Skeletal muscle tissue (tissue), 4 donors: ENCODE data around the gene ITGBL1. TPM values are rescaled to one million over a fixed set of nuclear protein-coding genes. Genes with fewer than 3 reads are reported as not detected.

Experiments
- H3K27ac ChIP-seq: one replicate; pipeline ENCODE4 v1.7.0; 2013; ENCODE audit warnings: mild to moderate bottlenecking, low read depth, low read length, inconsistent platforms
- H3K27me3 ChIP-seq, 3 donors: one replicate each; pipeline ENCODE4 v1.7.0; 2013; ENCODE audit warnings: low read length in 3 of 3; ENCODE audit not compliant: control insufficient read depth in 3 of 3, insufficient read depth in 3 of 3
- H3K36me3 ChIP-seq, 3 donors: one replicate each; pipeline ENCODE4 v1.7.0; 2013; ENCODE audit warnings: low read length in 3 of 3; ENCODE audit not compliant: control insufficient read depth in 3 of 3, insufficient read depth in 3 of 3
- H3K4me1 ChIP-seq, 3 donors: one replicate each; pipeline ENCODE4 v1.7.0; 2013; ENCODE audit warnings: low read length in 3 of 3, mild to moderate bottlenecking in 3 of 3; ENCODE audit not compliant: control insufficient read depth in 3 of 3, insufficient read depth in 3 of 3
- H3K4me3 ChIP-seq, 3 donors: one replicate each; pipeline ENCODE4 v1.7.0; 2013; ENCODE audit warnings: low read length in 3 of 3
- H3K9ac ChIP-seq, 3 donors: one replicate each; pipeline ENCODE4 v1.7.0; 2013; ENCODE audit warnings: low read length in 3 of 3, mild to moderate bottlenecking in 3 of 3, moderate library complexity in 2 of 3, low read depth in 1 of 3
- H3K9me3 ChIP-seq, 3 donors: one replicate each; pipeline ENCODE4 v1.7.0; 2013; ENCODE audit warnings: low read length in 3 of 3; ENCODE audit not compliant: control insufficient read depth in 3 of 3
- total RNA-seq: library from RNA; depleted of rRNA; stranded (reverse); fragments of >200 nt; gene quantifications from one replicate; pipeline ENCODE4 v1.2.3, GENCODE V29; 2014
- donor health status: Osteomylitis.

Gene ITGBL1
- total RNA-seq, 1 donor from 2014 or later = 4.7 TPM

DNA sequence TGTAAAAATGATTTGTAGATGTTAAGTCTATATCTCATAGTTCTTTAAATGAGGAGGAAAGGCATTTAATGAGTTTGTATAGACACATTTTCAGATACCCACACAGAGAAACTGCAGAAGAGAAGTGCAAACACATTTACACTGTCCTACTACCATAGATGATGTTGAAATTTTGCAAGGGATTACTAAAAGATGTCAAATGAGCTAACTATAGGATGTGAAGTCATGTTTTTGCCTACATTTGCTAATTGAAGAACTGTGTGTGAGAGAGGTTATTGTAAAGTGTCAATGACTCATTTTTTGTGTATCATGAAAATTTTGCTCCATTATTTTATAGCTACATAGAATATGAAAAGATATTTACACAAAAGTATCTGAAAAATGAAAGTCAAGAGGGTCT lies 178.9 kb downstream of the ITGBL1 start:
- Histone ChIP-seq H3K36me3 (no peaks in the 10 kb centered on the region), H3K27ac (no peak overlapping the region), H3K4me3 (no peak overlapping the region), H3K4me1 (no peaks in the 10 kb centered on the region), H3K9me3 (no peaks in the 10 kb centered on the region), H3K9ac (no peak overlapping the region), H3K27me3 (no peaks in the 10 kb centered on the region)

GRCh38 chr13:101634142-101634541 lies 181.7 kb downstream of the ITGBL1 start:
- no peaks in the 10 kb centered on the region for H3K27me3 ChIP-seq
- no peaks in the 10 kb centered on the region for H3K9me3 ChIP-seq
- no peaks in the 10 kb centered on the region for H3K4me1 ChIP-seq
- no peaks in the 10 kb centered on the region for H3K36me3 ChIP-seq
- H3K9ac ChIP-seq = no peak overlapping the region
- H3K4me3 ChIP-seq = no peak overlapping the region
- H3K27ac ChIP-seq = no peak overlapping the region

GRCh38 chr13:101639711-101640110 lies 187.2 kb downstream of the ITGBL1 start:
- Histone ChIP-seq H3K9me3 (no peaks in the 10 kb centered on the region), H3K9ac (no peak overlapping the region), H3K27me3 (no peaks in the 10 kb centered on the region), H3K27ac (no peak overlapping the region), H3K4me3 (no peak overlapping the region), H3K36me3 (no peaks in the 10 kb centered on the region), H3K4me1 (no peaks in the 10 kb centered on the region)

GRCh38 chr13:101640788-101641400 lies 188.4 kb downstream of the ITGBL1 start:
- no peak overlapping the region for H3K4me3 ChIP-seq
- H3K4me1 ChIP-seq = no peaks in the 10 kb centered on the region
- H3K9me3 ChIP-seq = no peaks in the 10 kb centered on the region
- H3K36me3 ChIP-seq = no peaks in the 10 kb centered on the region
- no peak overlapping the region for H3K27ac ChIP-seq
- H3K27me3 ChIP-seq = no peaks in the 10 kb centered on the region
- H3K9ac ChIP-seq = no peak overlapping the region

DNA sequence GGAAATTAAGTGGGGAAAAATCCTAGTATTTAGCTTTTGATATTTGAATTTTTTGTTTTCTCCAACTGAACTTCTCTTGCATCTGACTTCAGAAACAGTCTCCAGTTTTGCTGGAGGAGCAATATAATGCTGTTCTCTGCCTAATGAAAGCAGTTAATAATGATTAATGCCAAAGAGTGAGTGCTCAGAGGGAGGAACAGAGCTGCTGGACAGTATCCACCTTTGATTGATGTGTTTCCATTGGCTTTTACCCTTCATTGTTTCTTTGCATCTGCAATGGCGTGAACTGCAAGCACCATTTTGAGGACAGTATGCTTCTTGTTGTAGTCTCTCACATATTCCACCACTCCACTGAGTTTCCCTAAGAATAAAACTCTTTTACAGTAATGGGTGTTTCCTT lies 193.4 kb downstream of the ITGBL1 start:
- H3K27ac ChIP-seq = no peak overlapping the region
- peaks cover 0 to 4% (median 0%) of the 10 kb centered on the region in 3 donors for H3K4me1 ChIP-seq
- no peak overlapping the region for H3K9ac ChIP-seq
- H3K9me3 ChIP-seq = no peaks in the 10 kb centered on the region
- no peak overlapping the region for H3K4me3 ChIP-seq
- H3K36me3 ChIP-seq = no peaks in the 10 kb centered on the region
- no peaks in the 10 kb centered on the region for H3K27me3 ChIP-seq

DNA sequence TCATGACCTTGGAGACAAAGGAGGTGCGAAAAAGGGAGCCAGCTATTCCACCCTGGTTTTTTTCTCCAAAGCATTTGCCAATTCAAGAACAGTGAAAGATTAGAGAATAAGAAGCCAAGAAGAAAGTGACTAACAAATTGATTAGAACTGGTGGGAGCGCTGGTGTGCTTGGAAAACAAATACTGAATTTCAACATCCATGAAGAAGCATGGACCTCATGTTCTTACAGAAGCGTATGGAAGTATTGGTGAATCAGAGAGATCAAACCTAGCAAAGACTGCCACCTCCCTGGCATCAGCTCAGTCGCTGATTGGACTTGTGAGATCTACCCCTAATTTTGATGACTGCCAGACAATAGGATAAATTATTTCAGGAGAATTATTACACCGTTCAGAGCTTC lies 195.3 kb downstream of the ITGBL1 start:
- Histone ChIP-seq H3K9me3 (no peaks in the 10 kb centered on the region), H3K27me3 (no peaks in the 10 kb centered on the region), H3K27ac (no peak overlapping the region), H3K4me3 (no peak overlapping the region), H3K36me3 (no peaks in the 10 kb centered on the region), H3K9ac (no peak overlapping the region), H3K4me1 (peaks cover 0 to 4% (median 0%) of the 10 kb centered on the region in 3 donors)

DNA sequence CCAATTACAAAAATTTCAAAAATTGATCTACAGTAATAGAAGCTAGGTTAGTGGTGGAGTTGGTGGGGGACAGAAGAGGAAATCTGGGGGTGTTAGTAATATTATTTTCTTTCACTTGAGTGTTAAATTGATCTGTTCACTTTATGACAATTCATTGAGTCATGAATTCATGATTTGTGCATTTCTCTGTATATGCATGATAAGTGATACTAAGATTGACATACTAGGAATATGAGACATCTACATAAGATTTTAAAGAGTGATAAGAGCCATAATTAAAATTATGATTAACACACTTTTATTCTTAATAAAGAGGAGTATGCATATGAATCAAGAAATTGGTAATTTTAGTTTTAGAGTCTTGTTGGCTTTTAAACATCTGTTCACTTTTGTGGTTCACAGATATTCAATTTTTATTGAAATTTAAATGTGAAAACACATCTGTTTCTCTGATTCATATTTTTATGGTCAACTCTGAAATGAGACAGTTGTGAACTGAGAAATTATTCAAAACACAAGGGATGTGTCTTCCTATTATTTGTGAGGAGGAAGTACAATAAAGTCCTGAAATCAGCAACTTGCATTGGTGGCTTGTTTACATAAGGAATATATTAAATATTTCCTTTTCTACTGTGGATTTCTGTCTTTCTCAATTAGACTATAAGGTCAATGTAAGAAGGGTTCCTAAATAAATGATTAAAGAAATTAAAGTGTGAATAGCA lies 196.5 kb downstream of the ITGBL1 start:
- Histone ChIP-seq H3K4me3 (no peak overlapping the region), H3K9ac (no peak overlapping the region), H3K27me3 (no peaks in the 10 kb centered on the region), H3K4me1 (peaks cover 0 to 4% (median 0%) of the 10 kb centered on the region in 3 donors), H3K27ac (no peak overlapping the region), H3K36me3 (no peaks in the 10 kb centered on the region), H3K9me3 (no peaks in the 10 kb centered on the region)

DNA sequence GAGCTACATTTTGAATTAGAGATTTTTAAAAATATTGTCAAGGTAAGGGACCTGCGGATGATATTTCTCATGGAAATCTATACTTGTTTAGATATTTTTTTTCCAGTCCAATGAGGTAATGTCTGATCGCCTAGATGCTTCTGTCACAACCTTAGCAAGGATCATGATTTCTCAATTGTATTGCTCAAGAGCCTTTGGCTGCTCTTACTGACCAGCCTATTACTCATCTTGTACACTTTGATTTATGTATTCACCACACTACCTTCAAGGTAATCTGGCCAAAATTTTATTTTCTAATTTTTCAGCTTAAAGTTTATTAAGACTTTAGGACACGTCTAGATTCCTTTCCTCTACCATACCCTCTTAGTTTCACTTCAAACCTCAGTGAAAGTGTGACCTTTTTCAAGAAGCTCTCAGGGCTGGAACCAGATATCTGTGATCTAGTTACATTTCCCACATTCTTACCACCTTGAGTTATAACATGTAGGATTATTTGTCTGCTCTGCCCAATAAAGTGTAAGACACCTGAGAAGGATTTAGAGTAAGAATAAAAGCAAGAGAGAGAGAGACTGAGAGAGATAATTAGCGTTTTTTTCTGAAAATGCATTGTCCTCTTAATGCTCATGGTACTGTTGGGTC lies 197.1 kb downstream of the ITGBL1 start:
- H3K9ac ChIP-seq = no peak overlapping the region
- no peak overlapping the region for H3K27ac ChIP-seq
- no peak overlapping the region for H3K4me3 ChIP-seq
- no peaks in the 10 kb centered on the region for H3K27me3 ChIP-seq
- H3K4me1 ChIP-seq = peaks cover 0 to 4% (median 0%) of the 10 kb centered on the region in 3 donors
- no peaks in the 10 kb centered on the region for H3K36me3 ChIP-seq
- H3K9me3 ChIP-seq = no peaks in the 10 kb centered on the region

- Histone ChIP-seq H3K36me3 (no peaks in the 10 kb centered on the region), H3K27me3 (no peaks in the 10 kb centered on the region), H3K4me3 (no peak overlapping the region), H3K4me1 (peaks cover 0 to 2% (median 0%) of the 10 kb centered on the region in 3 donors), H3K27ac (no peak overlapping the region), H3K9ac (no peak overlapping the region), H3K9me3 (peaks cover 0 to 2% (median 0%) of the 10 kb centered on the region in 3 donors)
These were observed 202.4 kb downstream of the ITGBL1 start for GRCh38 chr13:101654883-101655282.

- no peaks in the 10 kb centered on the region for H3K27me3 ChIP-seq
- H3K4me1 ChIP-seq = no peaks in the 10 kb centered on the region
- H3K4me3 ChIP-seq = no peak overlapping the region
- H3K36me3 ChIP-seq = no peaks in the 10 kb centered on the region
- peaks cover 0 to 2% (median 0%) of the 10 kb centered on the region in 3 donors for H3K9me3 ChIP-seq
- H3K27ac ChIP-seq = no peak overlapping the region
- H3K9ac ChIP-seq = no peak overlapping the region
These were observed 203.0 kb downstream of the ITGBL1 start for GRCh38 chr13:101655435-101655834.
